K562 (cell line): ENCODE data around the gene TEKT2. TPM values are rescaled to one million over a fixed set of nuclear protein-coding genes. Genes with fewer than 3 reads are reported as not detected.

Source experiments
- ATAC-seq: fragments of 200-7000 bp; cut with Tn5 transposase; 3 replicates; pipeline ENCODE4 v1.9.1; 2020; ENCODE audit warnings: moderate library complexity
- BruUV-seq: library from RNA; stranded (reverse); fragments of 400-500 nt; replicated peaks from 2 replicates; lab custom pipeline; 2021; lab: Mats Ljungman, UMichigan
- CTCF ChIA-PET: fragments of 300-600 bp; formaldehyde crosslinking; extraction: SDS; loops from one replicate; lab custom pipeline; 2021; ENCODE audit warnings: low intra/inter-chr PET ratio; lab: Yijun Ruan, JAX
- POLR2A ChIA-PET: fragments of 300-600, 350-650 bp; sonication (Branson Sonifier 250); formaldehyde crosslinking; extraction: SDS; loops from one replicate; lab custom pipeline; 2021; ENCODE audit warnings: antibody characterized with exemption, inconsistent platforms; lab: Yijun Ruan, JAX
- DNase-seq, 4 experiments: peaks; one replicate each; pipeline versions ENCODE4 v3.0.0 to v3.0.0-alpha.2; 2011 to 2018; ENCODE audit warnings: low spot score in 3 of 4, mixed read lengths in 3 of 4; ENCODE audit errors: extremely low read depth in 1 of 4
- FAIRE-seq: peaks from 2 replicates; lab custom pipeline; 2011; peaks lifted over from hg19 to GRCh38; lab: Jason Lieb, UNC
- H2AFZ ChIP-seq: 2 replicates; pipeline ENCODE4 v1.6.0; 2011; ENCODE audit warnings: low read depth, low read length, control low read depth, inconsistent platforms
- H3K27ac ChIP-seq: fragments of 200-600 bp; 3 replicates; pipeline ENCODE4 v1.8.0; 2011; ENCODE audit warnings: low read depth, mild to moderate bottlenecking, control low read depth, inconsistent platforms, low read length, moderate library complexity, mixed read lengths; ENCODE audit errors: extremely low read depth
- H3K27me3 ChIP-seq, 2 experiments: fragments of 300-600 bp in 1 of 2; 2 replicates in 1 of 2; 3 replicates in 1 of 2; pipeline versions ENCODE4 v1.6.0 to v1.8.0; 2011; ENCODE audit warnings: inconsistent platforms in 2 of 2, low read length in 2 of 2, mild to moderate bottlenecking in 1 of 2, mixed read lengths in 1 of 2, moderate library complexity in 1 of 2; ENCODE audit not compliant: control insufficient read depth in 2 of 2, insufficient read depth in 2 of 2
- H3K36me3 ChIP-seq: fragments of 300-600 bp; 3 replicates; pipeline ENCODE4 v1.8.0; 2011; ENCODE audit warnings: mild to moderate bottlenecking, low read length, inconsistent platforms; ENCODE audit not compliant: control insufficient read depth, insufficient read depth
- H3K4me1 ChIP-seq, 2 experiments: fragments of 200-600 bp in 1 of 2; replicated peaks in 1 of 2; 2 replicates in 1 of 2; 3 replicates in 1 of 2; pipeline versions ENCODE4 v1.5.1 to v1.8.0; 2011; ENCODE audit warnings: inconsistent platforms in 2 of 2, low read length in 2 of 2, mild to moderate bottlenecking in 1 of 2, mixed read lengths in 1 of 2, moderate library complexity in 1 of 2; ENCODE audit not compliant: control insufficient read depth in 2 of 2, insufficient read depth in 2 of 2
- H3K4me2 ChIP-seq: 2 replicates; pipeline ENCODE4 v1.6.1; 2011; ENCODE audit warnings: low read length, control low read depth, inconsistent platforms, mixed read lengths; ENCODE audit not compliant: insufficient read depth
- H3K4me3 ChIP-seq: fragments of 200-600 bp; sonication (generic), shearing (Covaris generic); 2 replicates; pipeline ENCODE4 v1.5.1; 2016; ENCODE audit warnings: control low read depth, inconsistent platforms
- H3K79me2 ChIP-seq: fragments of 200-600 bp; 3 replicates; pipeline ENCODE4 v1.8.0; 2011; ENCODE audit warnings: low read length, inconsistent platforms; ENCODE audit not compliant: control insufficient read depth, insufficient read depth
- H3K9ac ChIP-seq, 2 experiments: 2 replicates each; pipeline versions ENCODE4 v1.6.0 to v1.6.1; 2011; ENCODE audit warnings: low read depth in 2 of 2, low read length in 2 of 2, control low read depth in 1 of 2, inconsistent platforms in 1 of 2, mild to moderate bottlenecking in 1 of 2, mixed read lengths in 1 of 2; ENCODE audit not compliant: insufficient read depth in 1 of 2
- H3K9me1 ChIP-seq: one replicate; pipeline ENCODE4 v1.6.0; 2011; ENCODE audit warnings: inconsistent platforms, mild to moderate bottlenecking, low read length, moderate library complexity; ENCODE audit not compliant: control insufficient read depth, insufficient read depth
- H3K9me3 ChIP-seq: replicated peaks from 2 replicates; pipeline ENCODE4 v1.5.1; 2011; ENCODE audit warnings: low read depth, low read length, inconsistent platforms; ENCODE audit not compliant: control insufficient read depth, insufficient read depth
- H4K20me1 ChIP-seq: replicated peaks from 2 replicates; pipeline ENCODE4 v1.6.1; 2011; ENCODE audit warnings: low read length, inconsistent platforms, mixed read lengths; ENCODE audit not compliant: control insufficient read depth, insufficient read depth
- SMAD3 ChIP-seq: fragments of 450-650 bp; formaldehyde crosslinking; conservative IDR thresholded peaks from 2 replicates; pipeline ENCODE4 v1.4.0; 2020; ENCODE audit warnings: mild to moderate bottlenecking
- USF1 ChIP-seq: sonication (generic); formaldehyde crosslinking; IDR thresholded peaks from 2 replicates; pipeline ENCODE4 v1.9.0; 2022; ENCODE audit warnings: mild to moderate bottlenecking, missing genetic modification reagents
- ZFP36 ChIP-seq: fragments of 150-350 bp; IDR thresholded peaks from 2 replicates; pipeline ENCODE4 v1.6.1; 2018; ENCODE audit warnings: low read length, low read depth; ENCODE audit not compliant: partially characterized antibody
- ZNF263 ChIP-seq: sonication (generic); formaldehyde crosslinking; IDR thresholded peaks from 2 replicates; pipeline ENCODE4 v1.8.0; 2022; ENCODE audit warnings: mild to moderate bottlenecking, missing genetic modification reagents, borderline replicate concordance
- ZNF696 ChIP-seq: fragments of 250-450 bp; sonication (Bioruptor Pico); conservative IDR thresholded peaks from 2 replicates; pipeline ENCODE4 v1.4.0; 2020; ENCODE audit warnings: mild to moderate bottlenecking, moderate library complexity
- WGBS: fragments of 100-300 bp; shearing (Covaris generic); methylation state at CpG from one replicate; pipeline ENCODE4 v1.1.6; 2016; ENCODE audit warnings: low coverage, mixed read lengths; ENCODE audit not compliant: insufficient coverage; ENCODE audit errors: missing lambda C conversion rate; 5-methylcytosine and 5-hydroxymethylcytosine counted together
- in situ Hi-C: fragments of 300-500 bp; cut with MboI; formaldehyde crosslinking; loops from 4 replicates; pipeline ENCODE4 v1.15.0; 2018; ENCODE audit warnings: inconsistent platforms, mixed read lengths
- intact Hi-C: fragments of 100-400 bp; cut with micrococcal nuclease; formaldehyde crosslinking; loops from 2 replicates; pipeline ENCODE4 v1.14.2; 2022
- polyA plus RNA-seq, 8 experiments: library from polyadenylated mRNA; depleted of rRNA in 4 of 8; stranded (reverse) in 5 of 8; unstranded in 3 of 8; fragments of >200 nt; fragmentation: Nextera tagmentation in 2 of 8; fragmentation: Illumina TruSeq in 1 of 8; extraction: Ambion mirVana in 2 of 8; extraction: Trizol in 1 of 8; gene quantifications; 2 replicates each; pipeline versions ENCODE4 v1.2.1 to v1.2.3, GENCODE V29; 2011 to 2014; ENCODE audit warnings: inconsistent platforms in 1 of 8, missing spikeins in 1 of 8
- total RNA-seq, 7 experiments: library from RNA; depleted of rRNA in 6 of 7; stranded (reverse); fragments of >200 nt in 6 of 7; fragmentation: Illumina TruSeq in 2 of 7; extraction: Trizol in 2 of 7; gene quantifications; 2 replicates each; pipeline versions ENCODE4 v1.2.1 to v1.2.3, GENCODE V29; 2011 to 2021; ENCODE audit warnings: low replicate concordance in 1 of 7

Gene TEKT2
- total and polyA plus RNA-seq, 9 of the 15 experiments (the other 6 are each of a cell fraction or from before 2014, with no cell fraction given) = 0.06 to 0.94 (median 0.30) TPM; not detected in 1

- WGBS = 11% methylated on average over 4 of the region's 4 CpGs
- ATAC-seq (no peak), FAIRE-seq (no peak), DNase-seq (no peak)
- BruUV-seq = no TSS peak
- no peak overlapping the region for H3K4me3 ChIP-seq
- no peak for TF ChIP-seq ZNF696 (CRISPR knock-in tag)
- peak; percentile 59 for TF ChIP-seq ZNF263 (CRISPR knock-in tag)
- H3K27ac ChIP-seq = no peak overlapping the region
- no peaks in the 10 kb centered on the region for H3K9me1 ChIP-seq
- no peak overlapping the region; a peak in 1 of 4 replicates for H3K9ac ChIP-seq
- in situ Hi-C loops = no loop called here
- ChIA-PET POLR2A (interaction anchor here (0.6 to 1.8 kb wide), 5 partner anchors 8 to 382 kb away, joined by 3 to 5 read pairs (median 3); no protein-coding TSS in a partner anchor), CTCF (no interaction called here)
- H3K79me2 ChIP-seq = no peaks in the 10 kb centered on the region
- intact Hi-C loops = no loop called here
- no peaks in the 10 kb centered on the region for H3K27me3 ChIP-seq
- no peaks in the 10 kb centered on the region for H3K36me3 ChIP-seq
- H3K4me1 ChIP-seq = peaks cover 0 to 32% of the 10 kb centered on the region in 2 experiments; a peak in 3 of 5 replicates
- no peak overlapping the region for H2AFZ ChIP-seq
- H3K4me2 ChIP-seq = no peak overlapping the region
- no peaks in the 10 kb centered on the region for H3K9me3 ChIP-seq
- H4K20me1 ChIP-seq = no peaks in the 10 kb centered on the region
These were observed 27.3 kb downstream of the TEKT2 start for GRCh38 chr1:36111151-36111550.

DNA sequence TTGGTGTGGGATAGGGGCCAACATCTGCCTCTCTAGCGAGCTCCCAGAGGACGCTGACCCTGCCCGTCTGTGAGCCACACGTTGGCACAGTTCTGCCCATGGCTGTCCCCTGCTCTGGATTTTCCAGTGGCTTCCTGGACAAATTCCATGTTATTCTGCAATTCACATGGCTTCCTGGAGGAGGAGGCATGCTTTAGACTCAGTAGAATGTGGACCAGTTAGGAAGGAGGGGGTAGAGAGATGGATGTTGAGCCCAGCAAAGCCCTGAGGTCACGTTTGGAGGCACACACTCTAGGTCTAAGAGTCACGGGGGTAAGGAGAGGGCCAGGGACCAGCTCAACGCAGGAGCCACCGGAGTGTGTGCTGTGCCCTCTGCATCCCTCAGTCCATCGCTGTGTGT is 28.9 kb downstream of the TEKT2 start:
- no peak overlapping the region for H3K4me3 ChIP-seq
- H3K9me3 ChIP-seq = no peaks in the 10 kb centered on the region
- FAIRE-seq (no peak), DNase-seq (no peak), ATAC-seq (no peak)
- H2AFZ ChIP-seq = 0 out of 2 replicates have a peak overlapping the region, but pooled peaks have one; percentile 21
- POLR2A ChIA-PET = interaction anchor here (0.8 to 1.3 kb wide), 4 partner anchors 18 to 274 kb away, joined by 3 to 5 read pairs (median 4); no protein-coding TSS in a partner anchor
- intact Hi-C loops (no loop called here), in situ Hi-C loops (no loop called here)
- H3K4me2 ChIP-seq = no peak overlapping the region
- CTCF ChIA-PET = no interaction called here
- no peak overlapping the region for H3K27ac ChIP-seq
- 37% methylated on average over 9 of the region's 9 CpGs for WGBS
- H3K4me1 ChIP-seq = peaks cover 0 to 20% of the 10 kb centered on the region in 2 experiments; a peak in 3 of 5 replicates
- H4K20me1 ChIP-seq = no peaks in the 10 kb centered on the region; the same call in 1 of the 2 replicates
- H3K27me3 ChIP-seq = no peaks in the 10 kb centered on the region
- H3K79me2 ChIP-seq = no peaks in the 10 kb centered on the region
- no peaks in the 10 kb centered on the region for H3K9me1 ChIP-seq
- no peaks in the 10 kb centered on the region for H3K36me3 ChIP-seq
- peak; percentile 84 for TF ChIP-seq ZFP36
- no peak for TF ChIP-seq SMAD3 (CRISPR knock-in tag)
- peak; percentile 23; the same call in 1 of the 2 replicates for TF ChIP-seq USF1 (CRISPR knock-in tag)
- H3K9ac ChIP-seq = 0 out of 4 replicates have a peak overlapping the region, but pooled peaks of 1 of the 2 experiments have one; percentile 42
- no TSS peak for BruUV-seq
